A673 (cell line): ENCODE measurements around the gene RBPMS2.

ENCODE experiments used
- CTCF ChIP-seq: fragments of 300-800, 200-600 bp; sonication (generic); conservative IDR thresholded peaks from 2 replicates; pipeline ENCODE4 v1.5.1; 2017; ENCODE audit warnings: low read depth, mild to moderate bottlenecking, antibody characterized with exemption, low read length, moderate library complexity, mixed read lengths
- EZH2 ChIP-seq: fragments of 200-600 bp; sonication (generic); IDR thresholded peaks from 2 replicates; pipeline ENCODE4 v1.6.1; 2017; ENCODE audit warnings: borderline replicate concordance, low read depth, mild to moderate bottlenecking, mixed read lengths, antibody characterized with exemption, low read length; ENCODE audit not compliant: poor library complexity, severe bottlenecking

DNA sequence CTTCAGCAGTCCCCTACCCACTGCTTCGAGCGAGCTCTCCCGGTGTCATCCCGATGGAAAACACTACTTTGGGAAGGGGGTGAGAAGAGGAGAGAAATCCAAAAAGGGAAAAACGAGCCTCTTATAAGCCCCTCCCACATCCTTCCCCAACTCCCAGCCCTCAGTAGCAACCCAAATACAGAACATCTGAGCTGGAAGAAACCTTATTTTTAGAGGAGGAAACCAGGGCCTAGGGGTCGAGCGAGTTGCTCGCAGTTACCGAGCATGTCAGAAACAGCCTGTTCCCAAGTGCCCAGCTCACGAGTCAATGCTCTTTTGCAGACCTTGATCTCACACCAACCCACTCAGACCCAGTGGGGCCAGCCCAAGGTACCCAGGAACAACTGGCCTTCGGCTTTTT is 14.2 kb downstream of the RBPMS2 start:
- TF ChIP-seq CTCF (no peak), EZH2 (no peak)
